ENCODE data around the gene RXRA. TPM values are rescaled to one million over a fixed set of nuclear protein-coding genes. Genes with fewer than 3 reads are reported as not detected.

Gene RXRA
- total and polyA plus RNA-seq, 2 donors (not counting 3 experiments of a cell fraction or from before 2014, with no cell fraction given): 15.4 to 37.4 TPM

- TF ChIP-seq GATA2 (IDR thresholded peaks at IDR 0.05; ENCODE audit: insufficient read depth, insufficient read length, low read depth, low read length) (no peak), JUN (IDR thresholded peaks at IDR 0.05; ENCODE audit: borderline replicate concordance, insufficient read depth, insufficient read length, low read depth) (no peak), MAX (IDR thresholded peaks at IDR 0.05; ENCODE audit: insufficient read depth, insufficient read length) (no peak), POLR2A (IDR thresholded peaks at IDR 0.05; ENCODE audit: low read depth, low read length) (no peak), CTCF (IDR thresholded peaks at IDR 0.05; ENCODE audit: extremely low read depth in 1 of 2, insufficient read depth in 1 of 2, low read depth in 1 of 2, low read length in 2 of 2) (peak in 1 of 2 donors; percentile 22), POLR2AphosphoS5 (IDR thresholded peaks at IDR 0.05; ENCODE audit: insufficient read depth, low read depth, low read length) (peak; percentile 46)
- no peak overlapping the region for H2AFZ ChIP-seq (ENCODE audit: low read depth, low read length)
- H3K27me3 ChIP-seq (ENCODE audit: control insufficient read depth in 2 of 2, insufficient read depth in 2 of 2, low read length in 2 of 2): no peaks in the 10 kb centered on the region
- FAIRE-seq (peak; percentile 88), DNase-seq (ENCODE audit: low read depth, low spot score) (peak; percentile 47)
- H3K4me1 ChIP-seq (ENCODE audit: control insufficient read depth, extremely low read depth, insufficient read depth, low read length): peaks cover 50% of the 10 kb centered on the region
- intact Hi-C loops (cut with micrococcal nuclease) (loop anchor here (1.0 to 5.0 kb wide), 4 partner anchors 10 to 56 kb away; no protein-coding TSS in a partner anchor), dilution Hi-C loops (cut with MboI; ENCODE audit: extremely low pct_ligation_motif_present, low sequenced_read_pairs) (no loop called here)
- H3K79me2 ChIP-seq (ENCODE audit: control insufficient read depth, insufficient read depth, low read length): peaks cover 37% of the 10 kb centered on the region
- H4K20me1 ChIP-seq (replicated peaks; ENCODE audit: control insufficient read depth, extremely low read depth, insufficient read depth, low read length): no peaks in the 10 kb centered on the region
- no peaks in the 10 kb centered on the region for H3K9me1 ChIP-seq (replicated peaks; ENCODE audit: control insufficient read depth, extremely low read depth, insufficient read depth, low read length)
- H3K36me3 ChIP-seq (ENCODE audit: control insufficient read depth in 2 of 2, extremely low read depth in 1 of 2, insufficient read depth in 2 of 2, low read length in 2 of 2): no peaks in the 10 kb centered on the region
- ChIA-PET CTCF (interaction anchor here (0.9 to 1.9 kb wide), 11 partner anchors 9 to 226 kb away, joined by 3 to 7 read pairs (median 4); no protein-coding TSS in a partner anchor), POLR2A (interaction anchor here (1.0 kb wide), 1 partner anchor 60 kb away, joined by 3 read pairs; no protein-coding TSS in a partner anchor)
- peak overlapping the region; percentile 26 for H3K4me2 ChIP-seq (ENCODE audit: insufficient read depth, low read length)
- no peak overlapping the region for H3K9ac ChIP-seq (replicated peaks; ENCODE audit: extremely low read depth, insufficient read depth, low read length)
- H3K4me3 ChIP-seq (replicated peaks in 1 of 3; ENCODE audit: insufficient read depth in 1 of 3, low read depth in 1 of 3, low read length in 3 of 3): no peak overlapping the region
- peak overlapping the region; percentile 26 for H3K27ac ChIP-seq (ENCODE audit: insufficient read depth, low read depth, low read length)
- no peaks in the 10 kb centered on the region for H3K9me3 ChIP-seq (replicated peaks; ENCODE audit: control insufficient read depth, insufficient read depth, low read length)
- no TSS peak for BruUV-seq (replicated peaks)
Observed at GRCh38 chr9:134396825-134397224, 70.6 kb downstream of the RXRA start.

All from endothelial cell of umbilical vein (primary cell).